KMS-11 (cell line): ENCODE results near the gene DOC2A.

Source experiments
- H2AFZ ChIP-seq: fragments of 200-600 bp; sonication (generic); 2 replicates; pipeline ENCODE4 v1.6.1; 2016; ENCODE audit warnings: antibody characterized with exemption, mixed run types, low read depth
- H3K27ac ChIP-seq: fragments of 200-600 bp; sonication (generic); 2 replicates; pipeline ENCODE4 v1.6.1; 2016; ENCODE audit warnings: mild to moderate bottlenecking, mixed run types
- H3K27me3 ChIP-seq: fragments of 200-600 bp; sonication (generic); 2 replicates; pipeline ENCODE4 v1.6.1; 2017; ENCODE audit warnings: mild to moderate bottlenecking, low read depth, mixed run types, moderate library complexity; ENCODE audit not compliant: insufficient read depth
- H3K36me3 ChIP-seq: fragments of 200-600 bp; sonication (generic); 2 replicates; pipeline ENCODE4 v1.6.1; 2017; ENCODE audit warnings: mild to moderate bottlenecking, mixed run types; ENCODE audit not compliant: insufficient read depth
- H3K4me1 ChIP-seq: fragments of 200-600 bp; sonication (generic); 2 replicates; pipeline ENCODE4 v1.6.1; 2016; ENCODE audit warnings: mild to moderate bottlenecking, low read depth, mixed run types; ENCODE audit not compliant: poor library complexity, severe bottlenecking
- H3K4me2 ChIP-seq: fragments of 200-600 bp; sonication (generic); 2 replicates; pipeline ENCODE4 v1.7.0; 2016; ENCODE audit warnings: mild to moderate bottlenecking, mixed run types
- H3K4me3 ChIP-seq: fragments of 200-600 bp; sonication (generic); IDR thresholded peaks from 2 replicates; pipeline ENCODE4 v1.6.1; 2017; ENCODE audit warnings: low read depth, low read length, mixed read lengths; ENCODE audit not compliant: insufficient read depth
- H3K79me2 ChIP-seq: fragments of 200-600 bp; sonication (generic); 2 replicates; pipeline ENCODE4 v1.6.1; 2016; ENCODE audit warnings: low read depth, mixed run types; ENCODE audit not compliant: insufficient read depth
- H3K9ac ChIP-seq: fragments of 200-600 bp; sonication (generic); 2 replicates; pipeline ENCODE4 v1.6.1; 2016; ENCODE audit warnings: mild to moderate bottlenecking, mixed run types
- H4K20me1 ChIP-seq: fragments of 200-600 bp; sonication (generic); 2 replicates; pipeline ENCODE4 v1.6.1; 2016; ENCODE audit warnings: mild to moderate bottlenecking, mixed run types; ENCODE audit not compliant: insufficient read depth
- TF ChIP-seq, protein P1 (sequence below): fragments of 200-600 bp; sonication (generic); conservative IDR thresholded peaks from 2 replicates; pipeline ENCODE4 v1.6.1; 2017; ENCODE audit warnings: low read depth, mild to moderate bottlenecking, antibody characterized with exemption, low read length, moderate library complexity, mixed read lengths

Gene DOC2A

DNA sequence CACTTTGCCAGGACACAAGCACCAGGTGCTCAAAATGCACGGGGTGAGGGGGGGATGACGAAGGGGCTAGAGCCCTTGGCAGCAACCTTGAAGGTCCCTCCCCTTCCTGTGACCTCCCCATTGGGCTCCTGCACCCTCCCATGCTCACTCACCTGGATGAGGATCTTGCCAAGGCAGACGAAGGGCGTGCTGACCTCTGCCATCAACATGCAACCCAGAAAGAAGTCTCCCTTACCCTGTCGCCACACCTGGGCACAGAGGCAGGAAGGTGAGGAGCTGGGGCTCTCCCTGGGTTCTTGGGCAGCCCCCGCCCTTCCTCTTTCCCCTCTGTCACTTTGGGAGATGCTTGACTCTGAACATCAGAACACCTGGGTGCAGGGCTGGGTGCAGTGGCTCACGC lies 14.7 kb upstream of the DOC2A start:
- H3K4me3 ChIP-seq = no peak overlapping the region
- no peaks in the 10 kb centered on the region for H3K36me3 ChIP-seq
- H3K27me3 ChIP-seq = peaks cover 87% of the 10 kb centered on the region
- no peak overlapping the region for H3K27ac ChIP-seq
- no peaks in the 10 kb centered on the region for H3K79me2 ChIP-seq
- no peaks in the 10 kb centered on the region for H4K20me1 ChIP-seq
- no peaks in the 10 kb centered on the region for H3K4me1 ChIP-seq
- TF ChIP-seq, protein P1, sequence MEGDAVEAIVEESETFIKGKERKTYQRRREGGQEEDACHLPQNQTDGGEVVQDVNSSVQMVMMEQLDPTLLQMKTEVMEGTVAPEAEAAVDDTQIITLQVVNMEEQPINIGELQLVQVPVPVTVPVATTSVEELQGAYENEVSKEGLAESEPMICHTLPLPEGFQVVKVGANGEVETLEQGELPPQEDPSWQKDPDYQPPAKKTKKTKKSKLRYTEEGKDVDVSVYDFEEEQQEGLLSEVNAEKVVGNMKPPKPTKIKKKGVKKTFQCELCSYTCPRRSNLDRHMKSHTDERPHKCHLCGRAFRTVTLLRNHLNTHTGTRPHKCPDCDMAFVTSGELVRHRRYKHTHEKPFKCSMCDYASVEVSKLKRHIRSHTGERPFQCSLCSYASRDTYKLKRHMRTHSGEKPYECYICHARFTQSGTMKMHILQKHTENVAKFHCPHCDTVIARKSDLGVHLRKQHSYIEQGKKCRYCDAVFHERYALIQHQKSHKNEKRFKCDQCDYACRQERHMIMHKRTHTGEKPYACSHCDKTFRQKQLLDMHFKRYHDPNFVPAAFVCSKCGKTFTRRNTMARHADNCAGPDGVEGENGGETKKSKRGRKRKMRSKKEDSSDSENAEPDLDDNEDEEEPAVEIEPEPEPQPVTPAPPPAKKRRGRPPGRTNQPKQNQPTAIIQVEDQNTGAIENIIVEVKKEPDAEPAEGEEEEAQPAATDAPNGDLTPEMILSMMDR = no peak
- no peak overlapping the region for H2AFZ ChIP-seq
- no peak overlapping the region for H3K9ac ChIP-seq
- no peak overlapping the region for H3K4me2 ChIP-seq

DNA sequence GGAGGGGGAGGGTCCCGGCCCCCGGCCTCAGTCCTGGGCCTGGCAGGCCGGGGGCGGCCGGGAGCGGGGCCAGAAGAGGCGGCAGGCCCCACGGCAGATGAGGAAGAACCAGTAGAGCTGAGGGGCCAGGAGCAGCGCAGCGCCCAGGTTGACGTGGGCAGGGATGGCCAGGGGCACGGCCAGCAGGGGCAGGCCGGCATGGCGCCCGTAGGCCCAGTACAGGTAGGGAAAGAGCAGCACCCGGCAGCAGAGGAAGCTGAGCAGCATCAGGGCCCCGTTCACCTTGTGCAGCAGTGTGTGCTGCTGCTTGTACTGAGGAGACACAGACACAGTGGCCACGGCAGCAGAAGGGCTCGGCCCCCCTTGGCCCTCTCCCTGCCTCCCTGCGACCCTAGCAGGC lies 14.3 kb upstream of the DOC2A start:
- Histone ChIP-seq H3K4me2 (no peak overlapping the region), H3K4me3 (no peak overlapping the region), H4K20me1 (no peaks in the 10 kb centered on the region), H3K79me2 (no peaks in the 10 kb centered on the region), H3K36me3 (no peaks in the 10 kb centered on the region), H3K9ac (no peak overlapping the region), H2AFZ (no peak overlapping the region), H3K27me3 (peaks cover 87% of the 10 kb centered on the region), H3K4me1 (no peaks in the 10 kb centered on the region), H3K27ac (no peak overlapping the region)
- TF ChIP-seq, protein P1 = no peak

DNA sequence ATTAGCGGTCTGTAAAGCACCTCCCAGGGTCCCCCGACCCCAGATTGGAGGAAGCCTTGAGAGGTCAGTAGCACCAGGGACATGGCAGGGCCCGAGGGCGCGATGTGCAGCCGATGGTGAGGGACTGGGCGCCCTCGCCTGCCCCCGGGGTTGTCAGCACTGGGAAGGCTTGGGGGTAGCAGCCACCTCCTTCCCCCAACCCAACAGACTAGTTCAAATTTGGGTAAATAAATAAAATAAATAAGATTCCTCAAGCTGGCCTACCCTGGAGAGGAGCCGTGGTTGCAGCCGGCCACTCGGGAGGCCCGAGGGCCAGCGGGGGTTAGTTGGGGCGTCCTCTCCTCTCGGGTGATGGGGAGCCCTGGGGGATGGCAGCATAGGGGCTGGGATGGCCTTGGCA lies 13.6 kb upstream of the DOC2A start:
- H3K4me3 ChIP-seq = no peak overlapping the region
- TF ChIP-seq, protein P1 = no peak
- H3K4me2 ChIP-seq = no peak overlapping the region
- no peaks in the 10 kb centered on the region for H3K4me1 ChIP-seq
- H4K20me1 ChIP-seq = no peaks in the 10 kb centered on the region
- no peaks in the 10 kb centered on the region for H3K79me2 ChIP-seq
- no peak overlapping the region for H3K9ac ChIP-seq
- no peak overlapping the region for H3K27ac ChIP-seq
- no peaks in the 10 kb centered on the region for H3K36me3 ChIP-seq
- no peak overlapping the region for H2AFZ ChIP-seq
- H3K27me3 ChIP-seq = peaks cover 82% of the 10 kb centered on the region

DNA sequence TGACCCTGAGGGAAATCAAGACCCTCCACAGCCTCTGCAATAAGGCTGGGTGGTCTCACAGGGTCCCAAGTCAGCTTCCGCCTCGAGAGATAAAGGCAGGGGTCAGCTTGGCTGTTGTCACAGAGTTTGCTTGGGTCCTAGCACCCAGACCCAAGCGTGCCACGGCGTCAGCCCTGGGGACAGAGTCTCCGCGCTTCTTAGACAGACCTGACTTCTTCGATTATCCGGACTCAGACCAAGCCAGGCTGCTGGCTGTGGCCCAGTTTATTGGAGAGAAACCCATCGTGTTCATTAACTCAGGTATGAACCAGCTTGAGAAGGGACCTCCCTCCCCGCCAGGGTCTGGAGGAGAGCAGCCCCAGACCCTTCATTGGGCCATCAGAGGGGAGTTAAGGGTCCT lies 12.8 kb upstream of the DOC2A start:
- Histone ChIP-seq H3K36me3 (no peaks in the 10 kb centered on the region), H2AFZ (no peak overlapping the region), H3K79me2 (no peaks in the 10 kb centered on the region), H3K9ac (no peak overlapping the region), H3K4me2 (no peak overlapping the region), H3K4me3 (no peak overlapping the region), H3K27ac (no peak overlapping the region), H3K4me1 (no peaks in the 10 kb centered on the region), H4K20me1 (no peaks in the 10 kb centered on the region), H3K27me3 (peaks cover 80% of the 10 kb centered on the region)
- TF ChIP-seq, protein P1 = no peak
